GM19023 (cell line): ENCODE results near the gene TIGAR.

Experiments used
- ATAC-seq: cut with Tn5 transposase; IDR thresholded peaks from one replicate; pipeline ENCODE4 v1.9.1; 2021; ENCODE audit warnings: mild to moderate bottlenecking, moderate library complexity; ENCODE audit not compliant: unreplicated experiment

The TIGAR gene

GRCh38 chr12:4370265-4370664 is 49.3 kb downstream of the TIGAR start:
- no peak for ATAC-seq

DNA sequence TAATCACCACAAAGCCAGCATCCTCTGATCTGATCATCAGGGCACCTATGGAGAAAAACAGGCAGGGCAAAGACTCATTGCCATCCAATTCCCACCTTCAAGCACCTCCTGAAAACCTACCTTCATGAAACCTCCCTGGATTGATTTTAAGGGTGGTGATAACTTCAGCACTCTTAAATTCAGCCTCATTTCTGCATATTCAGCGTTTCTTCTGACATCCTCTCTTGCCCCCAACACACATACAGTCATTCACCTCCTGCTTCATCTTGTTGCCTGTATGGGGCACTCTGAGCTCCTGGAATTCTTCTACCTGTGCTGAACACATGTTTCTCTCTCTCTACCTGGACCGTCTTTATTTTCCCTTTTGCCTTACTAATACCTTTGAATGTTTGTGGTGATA is 51.6 kb downstream of the TIGAR start:
- no peak for ATAC-seq

GRCh38 chr12:4375449-4375848 is 54.4 kb downstream of the TIGAR start:
- no peak for ATAC-seq

- ATAC-seq = no peak
Observed at GRCh38 chr12:4378772-4379171, 57.8 kb downstream of the TIGAR start.

DNA sequence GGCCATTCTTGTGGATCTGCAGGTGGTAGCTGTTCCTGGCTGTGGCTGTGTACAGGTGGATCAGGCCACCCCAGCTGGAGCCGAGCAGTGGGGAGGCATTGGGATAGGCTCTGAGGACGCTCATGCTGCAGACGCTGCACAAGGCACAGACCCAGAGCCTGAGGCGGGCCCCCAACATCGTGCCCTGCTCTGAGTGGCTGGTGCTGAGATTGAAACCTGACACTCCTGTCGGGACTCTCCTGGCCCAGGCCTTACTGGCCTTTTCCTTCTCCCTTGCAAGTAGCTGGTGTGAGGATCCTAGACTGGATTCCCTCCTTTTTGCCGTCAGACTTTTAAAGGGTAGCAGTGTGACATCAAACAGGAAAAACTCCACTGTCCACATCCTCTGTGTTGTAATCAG is 58.4 kb downstream of the TIGAR start, which contains the start of gene FGF23:
Gene FGF23, minus strand, starts transcription at position 308 of the 400 bp plus-strand sequence. Its CDS starts 130 bp downstream, at position 178.
- ATAC-seq = no peak

DNA sequence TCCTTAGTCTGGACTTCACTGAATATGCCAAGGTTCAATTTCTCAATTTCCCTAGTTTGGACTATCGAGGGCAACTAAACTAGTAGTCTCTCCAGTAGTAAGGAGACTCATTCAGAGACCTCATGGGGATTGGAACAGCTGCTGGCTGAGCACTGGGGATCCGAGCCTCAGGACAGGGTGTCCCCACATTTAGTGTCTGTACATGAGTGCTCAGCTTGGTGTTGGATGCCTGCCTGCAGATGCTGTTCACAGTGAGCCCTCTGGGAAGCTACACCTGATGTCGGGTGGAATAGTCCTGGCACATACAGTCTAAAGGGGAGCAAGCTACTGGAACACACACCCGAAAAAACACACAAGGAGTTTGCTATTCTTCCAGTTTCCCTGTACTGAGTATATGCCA is 59.3 kb downstream of the TIGAR start:
- ATAC-seq = no peak

GRCh38 chr12:4383304-4383865 is 62.4 kb downstream of the TIGAR start:
- ATAC-seq = no peak

GRCh38 chr12:4386801-4387200 is 65.8 kb downstream of the TIGAR start:
- no peak for ATAC-seq

DNA sequence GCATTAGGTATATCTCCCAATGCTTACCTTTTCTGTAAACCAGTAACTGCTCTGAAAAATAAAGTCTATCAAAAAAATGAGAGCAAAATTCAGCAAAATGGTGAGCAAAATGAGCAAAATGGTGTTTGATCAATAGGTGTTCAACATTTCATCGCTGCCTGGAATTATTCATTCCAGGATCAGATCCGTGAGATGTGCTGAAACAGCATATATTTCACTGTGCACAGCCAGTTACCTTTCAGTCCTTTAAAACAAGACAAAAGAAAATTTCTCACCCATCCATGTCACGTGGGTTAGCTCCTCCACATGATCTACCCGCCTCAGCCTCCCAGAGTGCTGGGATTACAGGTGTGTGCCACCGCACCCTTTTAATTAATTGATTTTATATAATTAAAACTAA is 66.6 kb downstream of the TIGAR start:
- no peak for ATAC-seq

DNA sequence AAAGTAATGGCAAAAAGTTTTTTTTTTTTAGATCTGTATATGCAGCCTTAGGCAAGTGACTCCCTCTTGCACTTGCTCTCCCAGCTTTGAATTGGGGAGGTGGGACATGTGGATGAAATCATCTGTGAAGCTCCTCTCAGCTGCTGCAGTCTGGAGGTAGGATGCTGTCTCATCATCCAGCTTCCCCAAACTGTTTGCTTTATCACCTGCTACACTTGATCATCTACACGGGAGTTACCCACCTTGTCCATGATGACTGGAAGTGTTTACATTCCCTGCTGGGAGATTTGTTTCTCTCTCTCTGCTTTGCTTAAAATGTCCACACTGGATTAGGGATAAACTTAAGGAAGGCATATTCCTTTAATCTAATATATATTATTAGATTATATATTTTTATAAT is 67.0 kb downstream of the TIGAR start:
- ATAC-seq = no peak

- ATAC-seq = no peak
Observed at GRCh38 chr12:4388662-4389061, 67.6 kb downstream of the TIGAR start.

DNA sequence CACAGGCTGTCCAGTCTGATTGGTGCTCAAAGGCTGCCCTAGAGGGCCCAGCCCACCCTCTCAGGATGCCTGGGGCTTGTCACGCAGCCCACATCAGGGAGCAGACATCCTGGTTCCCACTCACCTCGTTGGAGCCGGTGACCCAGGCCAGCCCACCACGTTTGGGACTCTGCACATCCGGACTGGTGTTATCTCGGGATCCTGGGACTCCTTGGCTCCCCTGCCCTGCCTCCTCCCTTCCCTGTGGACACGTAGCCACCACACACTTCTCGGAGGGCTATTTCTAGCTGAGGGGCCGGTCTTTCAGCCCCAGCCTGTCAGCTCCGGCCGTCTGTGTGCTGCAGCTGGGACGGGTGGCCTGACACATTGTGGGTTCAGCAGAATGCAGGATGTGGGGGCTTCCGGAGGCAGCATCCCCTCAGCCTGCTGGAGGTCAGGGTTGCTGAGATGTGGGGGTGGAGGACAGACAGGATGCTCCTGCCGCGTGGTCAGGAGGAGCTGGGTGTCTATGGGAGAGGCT is 71.3 kb downstream of the TIGAR start:
- no peak for ATAC-seq

DNA sequence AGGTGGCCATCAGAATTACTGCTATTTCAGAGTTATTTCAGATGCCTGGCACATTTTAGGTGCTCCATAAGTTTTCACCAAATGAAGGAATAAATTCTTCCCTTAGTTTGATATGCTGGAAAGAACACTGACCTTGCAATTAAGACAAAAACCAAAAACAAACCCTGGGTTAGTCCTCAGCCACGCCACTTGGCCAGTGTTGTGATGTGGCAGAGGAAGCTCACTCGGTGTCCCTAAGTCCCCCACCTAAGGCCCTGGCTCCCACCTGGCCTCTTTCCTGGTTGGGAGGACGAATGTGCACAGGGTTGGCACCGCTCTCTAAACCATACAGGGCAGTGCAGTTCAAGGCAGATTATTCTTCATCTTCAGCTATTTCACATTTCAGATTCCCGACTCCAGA is 72.2 kb downstream of the TIGAR start:
- no peak for ATAC-seq

DNA sequence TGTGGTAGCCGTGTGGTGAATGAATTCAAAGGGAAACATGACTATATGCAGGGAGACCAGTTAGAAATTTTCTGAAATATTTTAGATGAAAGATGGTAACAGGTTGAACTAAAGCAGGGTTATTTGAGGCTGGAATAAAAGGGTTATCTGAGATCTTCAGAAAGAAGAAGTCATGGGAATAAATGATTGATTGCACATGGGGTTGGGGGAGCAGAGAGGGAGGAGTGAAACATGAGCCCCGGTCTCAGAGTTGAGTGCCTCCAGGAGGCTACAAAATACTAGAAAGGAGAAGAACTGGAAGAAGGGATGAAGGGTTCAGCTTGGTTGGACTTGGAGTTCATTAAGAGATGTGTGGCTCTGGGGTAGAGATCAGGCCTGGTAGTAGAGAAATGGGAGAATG is 74.8 kb downstream of the TIGAR start:
- ATAC-seq = no peak

DNA sequence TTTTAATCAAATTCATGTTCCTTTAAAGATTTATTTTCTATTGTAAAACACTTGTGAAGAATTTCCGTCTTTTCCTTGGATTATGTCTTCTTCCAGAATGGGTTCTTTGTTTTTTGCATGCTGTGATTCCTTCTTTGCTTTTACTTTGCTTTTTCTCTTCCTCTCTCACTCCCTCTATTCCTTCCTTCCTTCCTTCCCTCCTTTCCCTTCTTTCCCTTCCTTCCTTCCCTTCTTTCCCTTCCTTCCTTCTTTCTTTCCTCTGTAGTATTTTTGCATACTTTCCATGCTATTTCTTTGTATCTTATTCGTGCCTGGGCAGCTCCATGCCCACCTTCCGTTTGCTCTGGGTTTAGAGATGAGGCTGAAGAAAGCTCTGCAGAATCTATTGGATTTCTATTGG is 80.1 kb downstream of the TIGAR start:
- ATAC-seq = no peak

- no peak for ATAC-seq
Observed at GRCh38 chr12:4402996-4403395, 82.0 kb downstream of the TIGAR start.
